Measurements from ENCODE around the gene LRRC27.
"Not testable (repeated sequence)": the region's sequence is repeated elsewhere in the genome, so short reads cannot be mapped to it uniquely, and the experiment has no call there.

LRRC27 gene

DNA sequence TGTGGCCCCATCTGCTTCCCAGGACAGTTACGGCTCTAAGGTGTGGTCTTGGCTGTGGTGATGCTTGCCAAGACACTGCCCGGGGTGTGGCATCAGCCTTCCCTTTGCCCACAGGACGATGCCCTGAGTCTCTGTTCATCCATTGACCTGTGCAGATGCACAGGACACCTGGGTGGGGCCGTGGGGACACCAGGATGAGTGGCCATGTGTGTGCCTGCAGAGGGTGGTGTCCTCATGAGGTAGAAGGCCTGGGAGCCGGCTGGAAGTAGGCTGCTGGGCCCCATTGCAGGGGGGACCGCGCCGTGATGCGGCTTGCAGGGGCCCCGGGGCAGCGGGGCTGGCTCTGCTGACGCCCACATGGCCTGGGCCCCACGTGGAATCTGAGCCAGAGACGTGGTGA, 42.6 kb downstream of the LRRC27 start:
- DNase-seq (ENCODE audit: low spot score), result no peak

DNA sequence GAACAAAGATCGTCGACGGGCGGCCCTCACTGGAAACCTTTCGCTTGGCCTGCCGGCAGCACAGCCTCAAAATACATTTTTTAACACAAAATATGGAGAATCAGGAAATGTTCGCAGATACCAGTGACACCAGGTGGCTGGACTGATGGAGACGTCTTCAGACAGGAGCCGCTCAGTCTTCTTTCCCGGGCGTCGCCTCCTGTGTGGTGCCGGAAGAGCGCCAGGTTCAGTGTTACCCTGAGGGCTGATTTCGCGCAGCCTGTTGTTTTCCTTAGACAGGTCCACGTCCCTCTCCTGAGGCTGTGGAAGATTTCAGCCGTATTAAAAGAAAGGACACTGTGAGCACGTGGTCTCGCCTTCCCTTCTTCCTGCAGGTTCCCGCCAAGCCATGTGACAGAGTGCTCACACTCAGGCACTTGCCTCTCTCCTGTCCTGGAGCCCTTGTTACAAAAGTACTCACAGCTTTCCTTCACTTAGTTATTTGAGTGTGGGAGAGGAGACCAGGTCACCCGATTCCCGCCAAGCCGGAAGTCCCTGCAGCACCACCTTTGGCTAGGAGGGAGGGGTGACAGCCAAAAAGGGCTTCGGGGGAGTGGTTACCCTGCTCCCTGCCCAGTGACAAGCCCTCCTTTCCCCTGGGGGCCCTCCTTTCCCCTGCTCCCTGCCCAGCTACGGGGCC, 43.3 kb downstream of the LRRC27 start:
- DNase-seq (ENCODE audit: low spot score), result no peak

DNA sequence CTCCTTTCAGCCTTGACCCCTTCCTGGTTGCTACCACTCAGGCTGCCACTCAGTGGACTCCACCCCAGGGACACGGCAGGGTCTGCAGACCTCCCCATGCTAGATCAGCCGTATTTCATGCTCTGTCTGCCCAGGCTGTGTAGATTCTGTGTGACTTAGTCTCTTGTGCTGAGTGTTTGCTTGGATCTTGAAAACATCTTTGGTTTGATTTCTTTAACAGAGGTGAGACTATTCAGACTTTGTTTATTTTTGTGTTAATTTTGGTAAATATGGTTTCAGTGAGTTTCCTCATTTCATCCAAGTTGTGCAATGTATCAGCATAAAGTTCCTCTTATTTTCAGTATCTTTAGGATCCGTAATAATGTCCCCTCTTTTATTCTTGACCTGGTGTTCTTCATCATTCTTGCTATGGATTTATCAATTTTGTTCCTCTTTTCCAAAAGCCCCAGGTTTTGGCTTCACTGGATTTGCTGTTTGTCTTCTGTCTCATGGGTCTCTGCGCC, 43.9 kb downstream of the LRRC27 start:
- no peak for DNase-seq (ENCODE audit: low spot score)

DNA sequence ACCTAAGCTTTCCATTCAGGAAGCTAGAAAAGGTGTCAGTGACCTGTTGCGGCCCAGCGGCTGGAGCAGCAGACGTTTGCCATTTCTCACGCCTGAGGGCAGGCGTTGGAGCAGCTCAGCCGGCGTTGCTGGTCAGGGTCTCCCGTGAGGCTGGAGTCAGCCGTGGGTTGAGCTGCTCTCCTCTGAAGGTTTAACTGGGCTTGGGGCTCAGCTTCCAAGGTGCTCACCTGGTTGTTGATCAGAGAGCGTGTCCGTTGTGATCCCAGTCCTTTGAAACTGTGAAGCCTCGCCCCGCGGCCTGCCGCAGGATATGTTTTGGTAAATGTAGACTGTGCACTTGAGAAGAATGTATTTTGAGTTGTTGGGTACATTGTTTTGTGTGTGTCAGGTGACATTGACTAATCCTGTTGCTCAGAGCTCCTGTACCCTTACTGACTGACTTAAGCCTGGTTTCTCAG, 44.4 kb downstream of the LRRC27 start:
- no peak for DNase-seq (ENCODE audit: low spot score)

DNA sequence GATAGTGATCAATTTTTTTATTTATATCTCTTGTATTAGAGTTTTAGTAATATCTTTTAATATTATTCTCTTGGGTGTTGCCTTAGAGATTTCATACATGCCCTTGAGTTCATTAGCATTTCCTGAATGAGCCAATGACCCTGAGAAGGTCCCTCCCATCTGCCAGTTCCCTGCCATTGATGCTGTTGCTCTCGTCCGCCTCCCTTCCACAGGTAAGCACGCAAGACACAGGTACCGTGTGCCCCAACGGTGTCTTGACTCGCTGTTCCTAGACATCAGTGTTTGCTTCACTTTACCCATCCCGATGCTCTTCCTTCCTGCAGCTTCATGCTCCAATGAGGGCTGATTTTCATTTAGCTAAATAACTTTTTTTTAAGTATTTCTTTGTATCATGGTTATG, 45.3 kb downstream of the LRRC27 start:
- DNase-seq (ENCODE audit: low spot score), result no peak

DNA sequence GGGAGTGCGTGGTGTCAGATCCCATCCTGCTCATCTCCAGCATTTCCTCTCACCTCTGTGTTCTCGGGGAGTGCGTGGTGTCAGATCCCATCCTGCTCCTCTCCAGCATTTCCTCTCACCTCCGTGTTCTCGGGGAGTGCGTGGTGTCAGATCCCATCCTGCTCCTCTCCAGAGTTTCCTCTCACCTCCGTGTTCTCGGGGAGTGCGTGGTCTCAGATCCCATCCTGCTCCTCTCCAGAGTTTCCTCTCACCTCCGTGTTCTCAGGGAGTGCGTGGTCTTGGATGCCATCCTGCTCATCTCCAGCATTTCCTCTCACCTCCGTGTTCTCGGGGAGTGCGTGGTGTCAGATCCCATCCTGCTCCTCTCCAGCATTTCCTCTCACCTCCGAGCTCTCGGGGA, 47.0 kb downstream of the LRRC27 start:
- not testable (repeated sequence) for DNase-seq (ENCODE audit: low spot score)

DNA sequence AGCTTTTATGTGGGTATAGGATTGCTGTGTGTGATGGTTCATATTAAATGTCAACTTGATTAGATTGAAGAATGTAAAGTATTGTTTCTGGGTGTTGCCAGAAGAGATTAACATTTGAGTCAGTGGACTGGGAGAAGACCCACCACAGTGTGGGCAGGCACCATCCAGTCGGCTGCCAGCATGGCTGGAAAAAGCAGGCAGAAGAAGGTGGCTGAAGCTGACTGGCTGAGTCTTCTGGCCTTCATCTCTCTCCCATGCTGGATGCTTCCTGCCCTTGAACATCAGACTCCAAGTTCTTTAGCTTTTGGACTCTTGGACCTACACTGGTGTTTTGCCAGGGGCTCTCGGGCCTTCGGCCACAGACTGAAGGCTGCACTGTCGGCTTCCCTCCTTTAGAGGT, 49.0 kb downstream of the LRRC27 start:
- DNase-seq (ENCODE audit: low spot score), result not testable (repeated sequence)

DNA sequence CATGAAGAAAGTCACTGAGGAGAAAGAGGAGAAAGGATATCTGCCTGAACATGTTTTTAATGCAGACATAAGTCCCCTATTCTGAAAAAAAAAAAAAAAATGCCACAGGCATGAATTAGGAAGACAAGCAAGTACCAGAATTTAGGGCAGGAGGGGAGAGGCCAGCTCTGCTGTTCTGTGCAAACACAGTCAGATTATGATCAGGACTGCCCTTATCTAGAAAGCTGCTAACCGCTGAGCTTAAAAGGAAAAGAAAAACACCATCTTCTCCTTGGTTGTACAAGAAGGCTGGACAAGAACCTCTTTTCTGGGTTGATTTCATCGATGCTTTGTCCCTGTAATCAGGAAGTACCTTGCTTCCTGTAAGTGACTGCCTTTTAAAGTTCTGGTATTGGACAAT, 49.7 kb downstream of the LRRC27 start:
- DNase-seq (ENCODE audit: low spot score), result no peak

DNA sequence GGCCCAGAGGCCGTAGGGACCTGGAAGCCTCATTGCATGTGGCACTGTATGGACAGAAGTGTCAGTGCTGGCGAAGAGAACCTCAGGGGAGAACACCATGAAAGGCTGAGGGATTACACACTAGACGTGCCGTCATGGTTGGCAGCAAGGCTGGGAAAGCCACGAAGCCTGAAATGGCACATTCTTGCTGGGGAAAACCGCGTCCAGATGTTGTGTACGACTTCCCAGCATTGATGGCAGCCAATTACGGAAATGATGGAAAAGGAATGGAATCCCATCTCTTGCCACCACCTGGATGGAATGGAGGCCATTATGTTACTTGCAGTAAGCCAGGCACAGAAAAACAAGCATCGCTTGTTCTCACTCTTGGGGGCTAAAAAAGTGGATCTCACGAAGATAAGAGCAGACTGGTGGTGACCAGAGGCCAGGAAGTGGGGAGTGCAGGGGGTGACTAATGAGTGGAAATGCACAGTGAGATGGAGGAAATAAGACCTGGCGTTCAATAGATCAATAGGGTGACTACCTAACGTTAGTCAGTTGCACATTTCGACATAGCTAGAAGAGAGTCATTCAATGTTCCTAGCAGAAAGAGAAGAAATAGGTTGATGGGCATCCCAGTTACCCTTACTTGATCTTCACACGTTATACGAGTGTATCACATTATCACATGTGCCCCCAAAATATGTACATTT, 50.4 kb downstream of the LRRC27 start:
- DNase-seq (ENCODE audit: low spot score), result no peak

DNA sequence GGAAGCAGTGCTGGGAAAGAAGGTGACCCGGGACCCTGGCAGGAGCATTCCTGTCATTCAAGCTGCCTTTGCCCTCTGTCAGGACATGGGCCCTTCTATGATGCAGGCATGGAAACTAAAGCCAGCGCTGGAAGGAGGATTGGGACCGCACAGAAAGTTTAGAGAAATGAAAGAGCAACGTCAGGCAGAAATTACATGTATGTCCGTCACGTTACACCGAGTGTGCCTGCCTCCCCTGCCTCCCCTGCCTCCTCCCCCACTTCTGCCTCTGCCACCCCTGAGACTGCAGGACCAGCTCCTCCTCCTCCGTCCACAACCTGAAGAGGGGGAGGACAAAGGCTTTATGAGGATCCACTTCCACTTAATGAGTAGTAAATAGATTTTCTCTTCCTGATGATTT, 51.1 kb downstream of the LRRC27 start:
- DNase-seq (ENCODE audit: low spot score), result no peak

DNA sequence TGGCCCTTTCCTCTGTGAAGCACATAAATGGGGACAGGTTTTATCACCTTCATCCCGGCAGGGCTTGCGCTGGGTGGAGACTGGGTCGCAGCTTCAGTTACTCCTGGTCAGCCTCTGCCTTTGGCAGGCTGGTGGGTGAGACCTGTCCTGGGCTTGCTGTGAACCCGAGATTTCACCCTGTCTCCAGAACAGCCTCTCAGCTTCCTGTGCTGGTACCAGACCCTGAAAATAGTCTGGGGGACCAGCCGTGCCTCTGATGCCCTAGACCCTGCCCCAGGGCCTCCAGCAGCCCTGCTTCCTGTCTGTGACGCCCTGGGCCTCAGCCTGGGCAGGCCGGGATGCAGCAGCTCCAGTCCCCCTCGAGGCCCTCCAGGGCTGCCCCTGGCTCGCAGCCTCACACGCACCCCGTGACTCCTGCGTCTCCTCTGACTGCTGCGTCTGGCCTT, 51.8 kb downstream of the LRRC27 start:
- no peak for DNase-seq (ENCODE audit: low spot score)

DNA sequence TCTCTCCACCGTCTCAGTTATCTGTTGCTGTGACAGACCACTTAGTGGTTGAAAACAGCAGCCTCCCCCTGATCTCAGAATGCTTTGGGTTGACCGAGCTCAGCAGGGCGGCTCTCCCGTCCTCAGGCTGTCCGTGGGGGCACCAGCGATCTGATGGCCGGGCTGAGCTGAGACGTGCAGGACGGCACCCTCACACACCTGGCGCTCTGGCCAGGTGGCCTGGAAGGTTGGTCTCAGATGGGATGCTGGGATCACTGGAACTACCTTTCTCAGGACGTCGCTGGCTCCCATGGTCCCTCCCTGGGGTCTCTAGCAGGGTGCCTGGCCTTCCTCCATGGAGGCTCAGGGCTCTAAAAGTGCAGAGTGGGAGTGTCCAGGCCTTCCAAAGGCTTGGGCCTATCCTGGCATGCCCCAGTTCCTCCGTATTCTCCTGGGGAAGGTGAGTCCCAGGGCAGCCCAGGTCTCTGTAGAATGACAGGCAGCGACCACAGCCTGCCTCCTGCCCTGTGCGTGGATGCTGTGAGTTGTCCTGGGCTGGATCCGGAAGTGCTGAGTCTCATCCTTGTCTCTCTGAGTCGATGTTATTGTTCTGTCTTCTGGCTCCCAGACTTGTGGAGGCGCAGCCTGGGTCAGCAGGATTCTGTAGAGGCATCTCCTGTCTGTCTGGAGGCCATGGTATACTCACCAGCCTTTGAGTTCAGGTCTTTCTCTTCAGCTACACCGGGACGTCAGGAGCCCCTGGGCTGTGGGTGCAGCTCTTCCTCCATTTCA, 52.8 kb downstream of the LRRC27 start:
- DNase-seq (ENCODE audit: low spot score), result no peak

DNA sequence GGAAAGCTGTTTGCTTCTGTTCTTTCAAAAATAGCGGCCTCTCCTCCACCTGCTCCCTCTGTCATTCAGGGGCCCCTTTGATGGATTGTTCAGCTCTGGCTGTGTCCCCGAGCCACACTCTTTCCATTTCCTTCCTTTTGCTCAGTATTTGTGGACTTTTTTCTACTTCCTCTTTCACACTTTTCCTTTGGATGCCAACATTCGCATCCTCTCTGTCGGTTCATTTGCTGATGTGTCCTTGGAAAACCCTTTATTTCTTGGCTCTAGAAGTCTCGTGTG, 53.3 kb downstream of the LRRC27 start:
- no peak for DNase-seq (ENCODE audit: low spot score)

DNA sequence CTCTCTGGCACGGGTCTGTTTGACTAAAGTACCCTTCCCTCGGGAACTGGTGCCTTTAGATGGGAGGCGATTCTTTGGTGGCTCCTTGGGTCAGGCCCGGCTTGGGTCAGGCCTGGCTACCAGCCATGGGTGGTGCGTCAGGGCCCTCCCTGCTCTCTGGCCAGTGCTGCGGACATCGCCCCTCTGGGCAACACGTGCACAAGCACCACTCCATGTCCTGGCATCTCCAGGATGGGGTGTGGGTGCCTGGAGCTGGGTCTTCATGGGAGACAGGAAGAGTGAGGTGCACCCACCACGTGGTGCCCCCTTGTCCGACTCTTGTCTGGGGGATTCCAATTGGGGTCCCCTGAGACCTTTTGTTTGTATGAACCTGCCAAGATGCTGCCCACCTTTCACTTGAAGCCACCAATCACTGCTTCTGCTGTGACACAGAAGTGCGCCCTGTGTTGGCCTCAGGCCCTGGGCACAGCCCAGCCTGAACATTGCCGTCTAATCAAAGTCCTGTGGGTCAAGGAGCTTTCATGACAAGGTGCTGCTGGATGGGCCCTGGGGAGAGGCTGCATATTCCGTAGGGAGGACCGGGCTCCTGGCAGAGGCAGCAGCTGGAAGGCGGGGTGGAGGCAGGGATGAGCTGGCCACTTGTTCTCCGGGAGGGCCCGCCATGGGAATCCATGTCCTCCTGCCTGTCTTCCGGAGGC, 53.9 kb downstream of the LRRC27 start:
- no peak for DNase-seq (ENCODE audit: low spot score)

DNA sequence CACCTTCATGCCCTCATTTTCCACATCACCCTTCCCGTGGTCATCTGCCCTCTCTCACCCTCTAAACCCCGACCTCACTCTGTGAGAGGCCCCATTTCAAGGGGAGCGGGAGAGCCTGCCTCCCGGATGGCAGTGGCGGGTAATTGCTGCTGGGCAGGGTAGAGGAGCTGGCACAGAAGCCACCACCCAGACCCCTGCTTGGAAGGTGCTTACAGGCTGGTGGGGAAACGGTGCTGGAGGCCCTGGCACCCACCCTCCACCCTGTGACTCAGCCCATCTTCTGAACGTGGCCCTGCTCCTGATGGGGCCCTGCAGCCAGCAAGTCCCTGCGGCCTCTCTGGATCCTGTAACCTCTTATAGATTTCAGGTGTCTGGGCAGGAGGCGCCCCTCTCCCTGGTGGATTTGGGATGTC, 54.4 kb downstream of the LRRC27 start:
- DNase-seq (ENCODE audit: low spot score), result no peak

DNA sequence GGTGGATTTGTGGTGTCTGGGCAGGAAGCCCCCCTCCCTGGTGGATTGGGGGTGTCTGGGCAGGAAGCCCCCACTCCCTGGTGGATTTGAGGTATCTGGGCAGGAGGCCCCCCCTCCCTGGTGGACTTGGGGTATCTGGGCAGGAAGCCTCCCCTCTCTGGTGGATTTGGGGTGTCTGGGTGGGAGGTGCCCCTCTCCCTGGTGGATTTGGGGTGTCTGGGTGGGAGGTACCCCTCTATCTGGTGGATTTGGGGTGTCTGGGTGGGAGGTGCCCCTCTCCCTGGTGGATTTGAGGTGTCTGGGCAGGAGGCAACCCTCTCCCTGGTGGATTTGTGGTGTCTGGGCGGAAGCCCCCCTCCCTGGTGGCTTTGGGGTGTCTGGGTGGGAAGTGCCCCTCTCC, 54.9 kb downstream of the LRRC27 start:
- not testable (repeated sequence) for DNase-seq (ENCODE audit: low spot score)

DNA sequence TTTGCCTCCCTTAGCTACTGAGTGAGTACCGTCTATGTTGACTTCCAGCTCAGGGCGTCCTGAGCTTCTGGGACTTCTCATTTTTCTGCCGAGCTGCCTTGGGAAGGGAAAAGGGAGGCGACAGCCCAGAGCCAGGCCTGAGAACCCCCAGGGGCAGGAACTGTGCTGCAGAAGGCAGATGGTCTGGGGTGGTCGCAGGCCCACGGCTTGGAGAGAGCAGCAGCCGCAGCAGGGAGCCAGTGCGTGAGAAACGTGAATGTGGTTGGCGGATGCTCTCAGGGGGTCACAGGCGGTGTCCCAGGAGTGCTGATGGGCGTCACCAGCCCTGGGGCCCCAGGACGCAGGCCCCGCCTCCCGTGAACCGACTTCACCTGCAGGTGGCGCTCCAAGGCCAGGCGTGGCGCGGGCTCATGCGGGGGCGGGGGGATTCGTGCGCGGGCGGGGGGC, 55.8 kb downstream of the LRRC27 start:
- no peak for DNase-seq (ENCODE audit: low spot score)

DNA sequence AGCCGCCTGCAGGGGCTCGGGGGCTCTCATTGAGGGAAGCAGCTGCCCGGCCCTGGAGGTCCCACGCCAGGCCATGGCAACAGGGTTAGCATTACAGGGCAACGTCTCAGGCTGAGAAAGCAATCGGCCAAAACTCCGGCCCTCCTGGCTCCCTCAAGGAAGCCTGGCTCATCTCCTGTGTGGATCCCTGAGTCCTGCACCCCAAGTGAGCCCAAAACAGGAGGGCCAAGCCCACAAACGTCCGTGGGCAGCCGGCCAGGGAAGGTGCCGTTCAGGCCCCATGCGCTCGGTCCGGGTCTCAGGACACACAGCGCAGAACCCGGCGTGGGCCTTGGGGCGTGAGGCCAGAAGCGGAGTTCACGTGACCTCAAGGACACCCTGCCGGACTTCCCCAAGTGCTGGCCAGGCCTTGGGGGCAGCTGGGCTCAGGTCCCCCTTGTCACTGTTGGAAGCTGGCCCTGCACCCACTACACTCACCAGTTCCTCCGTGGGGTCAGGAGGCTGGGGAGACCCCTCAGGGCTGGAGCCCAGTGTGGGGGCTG, 57.0 kb downstream of the LRRC27 start:
- DNase-seq (ENCODE audit: low spot score), result no peak

DNA sequence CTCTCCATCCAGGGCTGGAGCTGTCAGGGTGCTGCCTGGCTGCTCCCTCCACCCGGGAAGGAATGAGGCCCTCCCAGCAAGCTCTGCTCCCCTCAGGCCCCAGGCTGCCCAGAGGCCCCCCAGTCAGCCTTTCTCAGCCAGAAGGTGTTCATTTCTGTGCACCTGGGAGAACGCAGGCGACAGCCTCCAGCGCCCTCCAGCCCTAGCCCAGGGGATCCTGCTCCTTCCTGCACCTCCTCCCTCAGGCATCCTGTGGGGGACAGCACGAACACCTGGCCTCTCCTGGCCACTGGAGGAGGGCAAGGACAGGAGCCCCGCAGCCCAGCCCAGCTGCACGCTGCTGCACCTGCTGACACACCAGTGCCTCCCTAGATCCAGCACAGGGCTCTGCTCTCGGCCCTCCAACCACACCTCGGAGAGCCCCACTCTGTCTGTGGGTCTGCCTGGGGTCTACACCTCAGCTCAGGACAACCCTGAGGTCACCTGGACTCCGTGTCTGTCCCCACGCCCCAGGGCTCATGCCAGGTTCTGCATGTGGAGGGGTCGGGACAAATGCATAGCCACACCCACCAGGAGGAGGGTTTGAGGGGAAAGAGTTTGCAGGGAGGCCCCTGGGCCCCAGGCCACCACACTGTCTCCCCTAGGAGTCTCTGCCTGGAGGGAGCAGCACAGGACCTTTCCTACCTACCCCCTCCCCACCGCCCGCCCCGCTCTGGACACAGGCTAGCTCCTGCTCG, 57.6 kb downstream of the LRRC27 start:
- no peak for DNase-seq (ENCODE audit: low spot score)

DNA sequence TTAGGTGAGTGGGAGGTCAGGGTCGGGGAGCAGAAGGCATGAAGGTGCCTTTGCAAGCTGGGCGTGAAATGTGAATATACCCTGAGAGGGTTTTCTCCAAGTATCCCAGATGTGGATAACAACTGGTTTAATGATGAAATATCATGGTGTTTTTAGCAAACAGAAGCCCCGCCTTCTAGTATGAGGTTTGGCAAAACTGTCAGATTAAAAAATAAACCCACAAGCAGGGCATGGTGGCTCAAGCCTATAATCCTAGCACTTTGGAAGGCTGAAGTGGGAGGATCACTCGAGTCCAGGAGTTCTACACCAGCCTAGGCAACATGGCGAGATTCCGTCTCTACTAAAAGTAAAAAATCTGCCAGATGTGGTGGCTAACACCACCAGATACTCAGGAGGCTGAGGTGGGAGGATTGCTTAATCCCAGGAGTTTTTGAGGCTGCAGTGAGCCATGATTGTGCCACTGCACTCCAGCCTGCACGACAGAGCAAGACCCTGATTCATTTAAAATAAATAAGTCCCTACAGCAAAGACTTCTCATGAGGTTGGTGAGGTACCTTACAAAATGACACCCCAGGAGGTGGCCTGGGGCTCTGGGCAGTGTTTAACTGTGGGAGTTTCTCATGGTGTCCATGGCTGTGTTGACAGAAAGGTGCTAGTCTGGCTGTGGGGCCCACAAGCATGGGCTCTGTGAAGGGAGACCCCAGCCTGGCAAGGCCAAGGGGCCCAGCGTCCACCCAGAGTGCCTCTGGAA, 58.4 kb downstream of the LRRC27 start:
- no peak for DNase-seq (ENCODE audit: low spot score)
